Keratinocyte (primary cell): ENCODE results near the gene TPPP3. TPM values are rescaled to one million over a fixed set of nuclear protein-coding genes. Genes with fewer than 3 reads are reported as not detected.
A peak's percentile ranks its signal among the peaks of the same experiment; 100 is the strongest.

ENCODE experiments used
- DNase-seq: peaks from one replicate; pipeline ENCODE4 v3.0.0-alpha.2; 2011; ENCODE audit warnings: low read depth, missing footprints, low spot score
- FAIRE-seq: peaks from 2 replicates; lab custom pipeline; 2011; peaks lifted over from hg19 to GRCh38; lab: Jason Lieb, UNC
- H2AFZ ChIP-seq: 2 replicates; pipeline ENCODE4 v1.6.0; 2012; ENCODE audit warnings: low read length, control low read depth, inconsistent platforms; ENCODE audit not compliant: control insufficient read depth
- H3K27ac ChIP-seq: 2 replicates; pipeline ENCODE4 v1.5.1; 2011; ENCODE audit warnings: low read length; ENCODE audit not compliant: control insufficient read depth, insufficient read depth
- H3K27me3 ChIP-seq: 3 replicates; pipeline ENCODE4 v1.6.0; 2011; ENCODE audit warnings: low read length; ENCODE audit not compliant: control insufficient read depth, insufficient read depth; ENCODE audit errors: extremely low read depth
- H3K36me3 ChIP-seq, 2 experiments: 2 replicates in 1 of 2; 3 replicates in 1 of 2; pipeline ENCODE4 v1.5.1; 2011; ENCODE audit warnings: low read length in 2 of 2, mild to moderate bottlenecking in 1 of 2; ENCODE audit not compliant: control insufficient read depth in 2 of 2, insufficient read depth in 2 of 2; ENCODE audit errors: extremely low read depth in 1 of 2
- H3K4me1 ChIP-seq: 3 replicates; pipeline ENCODE4 v1.5.1; 2011; ENCODE audit warnings: low read length; ENCODE audit not compliant: control insufficient read depth, insufficient read depth; ENCODE audit errors: extremely low read depth
- H3K4me2 ChIP-seq: 3 replicates; pipeline ENCODE4 v1.6.0; 2011; ENCODE audit warnings: low read depth, low read length; ENCODE audit not compliant: control insufficient read depth, insufficient read depth; ENCODE audit errors: extremely low read depth
- H3K4me3 ChIP-seq, 3 experiments: fragments of 200-600 bp in 1 of 3; sonication (generic) in 1 of 3; 2 replicates in 2 of 3; 3 replicates in 1 of 3; pipeline ENCODE4 v1.5.1; 2011 to 2016; ENCODE audit warnings: low read length in 3 of 3, mild to moderate bottlenecking in 3 of 3, control low read depth in 2 of 3, inconsistent platforms in 1 of 3, low read depth in 1 of 3, mixed read lengths in 1 of 3, mixed run types in 1 of 3, moderate library complexity in 1 of 3; ENCODE audit not compliant: control insufficient read depth in 2 of 3, insufficient read depth in 2 of 3; ENCODE audit errors: extremely low read depth in 1 of 3
- H3K79me2 ChIP-seq: 2 replicates; pipeline ENCODE4 v1.6.0; 2012; ENCODE audit warnings: low read length; ENCODE audit not compliant: control insufficient read depth, insufficient read depth
- H3K9ac ChIP-seq: 3 replicates; pipeline ENCODE4 v1.6.0; 2011; ENCODE audit warnings: low read length; ENCODE audit not compliant: control insufficient read depth, insufficient read depth; ENCODE audit errors: extremely low read depth
- H3K9me1 ChIP-seq: 3 replicates; pipeline ENCODE4 v1.6.0; 2011; ENCODE audit warnings: low read length; ENCODE audit not compliant: control insufficient read depth, insufficient read depth; ENCODE audit errors: extremely low read depth
- H3K9me3 ChIP-seq: 2 replicates; pipeline ENCODE4 v1.5.1; 2012; ENCODE audit warnings: low read depth, low read length; ENCODE audit not compliant: control insufficient read depth
- H4K20me1 ChIP-seq: 3 replicates; pipeline ENCODE4 v1.6.0; 2011; ENCODE audit warnings: low read length; ENCODE audit not compliant: control insufficient read depth, insufficient read depth; ENCODE audit errors: extremely low read depth
- EZH2 ChIP-seq: IDR thresholded peaks from one replicate; pipeline ENCODE4 v1.6.1; 2012; ENCODE audit warnings: inconsistent platforms, mild to moderate bottlenecking, low read length, moderate library complexity
- dilution Hi-C: fragments of 300-500 bp; cut with MboI; formaldehyde crosslinking; loops from one replicate; pipeline ENCODE4 v1.7.0; 2020; ENCODE audit warnings: low sequenced_read_pairs; ENCODE audit not compliant: extremely low pct_ligation_motif_present
- polyA plus RNA-seq, 5 experiments: library from polyadenylated mRNA; depleted of rRNA in 3 of 5; stranded (reverse) in 3 of 5; stranded (forward) in 1 of 5; unstranded in 1 of 5; fragments of >200 nt; gene quantifications; 1 replicate in 1 of 5; 2 replicates in 3 of 5; 3 replicates in 1 of 5; pipeline versions ENCODE4 v1.2.1 to v1.2.3, GENCODE V29; 2011 to 2012; ENCODE audit warnings: missing spikeins in 2 of 5, low read depth in 1 of 5, low replicate concordance in 1 of 5
- TF ChIP-seq, protein P1 (sequence below), 3 experiments: IDR thresholded peaks in 1 of 3; conservative IDR thresholded peaks in 1 of 3; optimal IDR thresholded peaks in 1 of 3; 2 replicates in 2 of 3; 3 replicates in 1 of 3; pipeline versions ENCODE3 to v1.5.1; 2011; ENCODE audit warnings: low read length in 3 of 3, mild to moderate bottlenecking in 3 of 3, moderate library complexity in 2 of 3, control low read depth in 1 of 3, inconsistent platforms in 1 of 3; ENCODE audit not compliant: insufficient read depth in 2 of 3; ENCODE audit errors: extremely low read depth in 1 of 3

Gene TPPP3
- polyA plus RNA-seq, 1 donor (not counting 4 experiments of a cell fraction or from before 2014, with no cell fraction given), result 0.96 TPM

DNA sequence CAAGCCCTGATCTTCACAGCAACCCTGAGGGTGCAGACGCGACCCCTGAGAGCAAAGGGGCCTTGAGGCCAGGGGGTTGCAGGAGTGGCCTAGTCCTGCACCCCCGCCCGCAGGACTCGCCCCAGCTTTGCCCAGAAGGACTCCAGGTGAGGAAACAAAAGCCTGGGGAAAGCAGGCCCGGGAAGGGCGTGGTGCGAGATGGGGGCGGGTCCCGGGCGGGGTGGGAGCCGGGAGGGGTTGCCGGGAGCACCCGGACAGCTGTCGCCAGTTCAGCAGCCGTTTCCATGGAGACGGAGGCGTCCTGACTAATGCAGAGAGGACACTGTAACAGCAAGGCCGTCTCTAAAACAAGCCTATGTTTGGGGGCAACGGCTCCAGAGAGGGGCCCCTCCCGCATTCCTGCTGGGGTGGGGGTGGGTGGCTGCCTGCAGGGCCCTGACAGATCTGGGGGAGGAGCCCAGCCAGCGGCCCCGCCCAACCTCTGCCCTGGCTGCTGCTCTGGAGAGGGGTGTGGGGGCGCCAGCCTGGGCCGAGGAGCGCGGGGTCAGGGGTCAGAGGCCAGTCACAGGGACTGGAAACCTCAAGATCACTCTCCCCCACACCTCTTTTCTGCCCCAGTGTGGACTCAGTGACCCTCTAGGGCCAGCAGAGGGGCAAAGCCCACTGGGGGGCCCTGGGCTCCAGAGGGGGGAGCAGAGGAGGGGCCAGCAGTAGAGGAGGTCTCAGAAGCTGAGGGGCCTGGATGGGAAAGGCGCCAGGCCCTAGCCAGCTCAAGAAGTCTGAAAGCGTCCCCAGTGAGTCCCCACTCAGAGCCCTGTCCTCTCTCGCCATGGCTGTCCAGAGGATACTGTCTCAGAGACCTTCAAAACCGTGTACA, 3.1 kb upstream of the TPPP3 start:
- Histone ChIP-seq H3K9ac (peak overlapping the region; percentile 33), H4K20me1 (no peaks in the 10 kb centered on the region), H3K79me2 (no peaks in the 10 kb centered on the region), H3K9me1 (no peaks in the 10 kb centered on the region), H3K9me3 (no peaks in the 10 kb centered on the region), H3K4me2 (peak overlapping the region; percentile 20), H2AFZ (no peak overlapping the region), H3K36me3 (no peaks in the 10 kb centered on the region), H3K27ac (peak overlapping the region; percentile 40), H3K27me3 (peaks cover 22% of the 10 kb centered on the region), H3K4me1 (peaks cover 27% of the 10 kb centered on the region), H3K4me3 (no peak overlapping the region)
- no peak for DNase-seq
- FAIRE-seq, result peak; percentile 13
- TF ChIP-seq, protein P1, sequence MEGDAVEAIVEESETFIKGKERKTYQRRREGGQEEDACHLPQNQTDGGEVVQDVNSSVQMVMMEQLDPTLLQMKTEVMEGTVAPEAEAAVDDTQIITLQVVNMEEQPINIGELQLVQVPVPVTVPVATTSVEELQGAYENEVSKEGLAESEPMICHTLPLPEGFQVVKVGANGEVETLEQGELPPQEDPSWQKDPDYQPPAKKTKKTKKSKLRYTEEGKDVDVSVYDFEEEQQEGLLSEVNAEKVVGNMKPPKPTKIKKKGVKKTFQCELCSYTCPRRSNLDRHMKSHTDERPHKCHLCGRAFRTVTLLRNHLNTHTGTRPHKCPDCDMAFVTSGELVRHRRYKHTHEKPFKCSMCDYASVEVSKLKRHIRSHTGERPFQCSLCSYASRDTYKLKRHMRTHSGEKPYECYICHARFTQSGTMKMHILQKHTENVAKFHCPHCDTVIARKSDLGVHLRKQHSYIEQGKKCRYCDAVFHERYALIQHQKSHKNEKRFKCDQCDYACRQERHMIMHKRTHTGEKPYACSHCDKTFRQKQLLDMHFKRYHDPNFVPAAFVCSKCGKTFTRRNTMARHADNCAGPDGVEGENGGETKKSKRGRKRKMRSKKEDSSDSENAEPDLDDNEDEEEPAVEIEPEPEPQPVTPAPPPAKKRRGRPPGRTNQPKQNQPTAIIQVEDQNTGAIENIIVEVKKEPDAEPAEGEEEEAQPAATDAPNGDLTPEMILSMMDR (optimal IDR thresholded peaks at IDR 0.05 in 1 of 3, IDR thresholded peaks at IDR 0.05 in 1 of 3, conservative IDR thresholded peaks at IDR 0.05 in 1 of 3; ENCODE audit: extremely low read depth in 1 of 3, insufficient read depth in 2 of 3, low read length in 3 of 3), result no peak
- no peak for TF ChIP-seq EZH2
- dilution Hi-C loops, result no loop called here

- Histone ChIP-seq H3K36me3 (no peaks in the 10 kb centered on the region), H3K27ac (no peak overlapping the region), H3K9me3 (no peaks in the 10 kb centered on the region), H3K4me2 (peak overlapping the region; percentile 20), H3K27me3 (peaks cover 25% of the 10 kb centered on the region), H3K4me3 (no peak overlapping the region), H3K9me1 (no peaks in the 10 kb centered on the region), H3K79me2 (no peaks in the 10 kb centered on the region), H4K20me1 (no peaks in the 10 kb centered on the region), H2AFZ (no peak overlapping the region), H3K9ac (peak overlapping the region; percentile 13), H3K4me1 (peaks cover 27% of the 10 kb centered on the region)
- no peak for FAIRE-seq
- no peak for DNase-seq
- no peak for TF ChIP-seq EZH2
- TF ChIP-seq, protein P1 (optimal IDR thresholded peaks at IDR 0.05 in 1 of 3, IDR thresholded peaks at IDR 0.05 in 1 of 3, conservative IDR thresholded peaks at IDR 0.05 in 1 of 3; ENCODE audit: extremely low read depth in 1 of 3, insufficient read depth in 2 of 3, low read length in 3 of 3), result no peak
- dilution Hi-C loops, result no loop called here
These were observed 2.3 kb upstream of the TPPP3 start for GRCh38 chr16:67395458-67396158.
